Upper lobe of left lung (tissue), 4 donors: ENCODE results near the gene DGAT2L6.

Experiments
- CTCF ChIP-seq, 6 experiments: fragments of 450-650 bp in 4 of 6; fragments of 200-600 bp in 2 of 6; sonication (generic) in 2 of 6; IDR thresholded peaks; one replicate each; pipeline ENCODE4 v1.5.1; 2016 to 2019; ENCODE audit warnings: antibody characterized with exemption in 6 of 6
- POLR2A ChIP-seq, 4 donors: fragments of 450-650 bp; IDR thresholded peaks; one replicate each; pipeline ENCODE4 v1.5.1; 2016 to 2017; ENCODE audit warnings: antibody characterized with exemption in 4 of 4, mild to moderate bottlenecking in 2 of 4
- POLR2AphosphoS5 ChIP-seq, 2 donors: sonication (generic); formaldehyde crosslinking; IDR thresholded peaks; one replicate each; pipeline ENCODE4 v1.5.1; 2017; ENCODE audit warnings: antibody characterized with exemption in 2 of 2

- TF ChIP-seq CTCF (IDR thresholded peaks at IDR 0.05) (no peak), POLR2A (IDR thresholded peaks at IDR 0.05) (no peak), POLR2AphosphoS5 (IDR thresholded peaks at IDR 0.05) (no peak)
Measured at GRCh38 chrX:70169281-70169680, 8.0 kb upstream of the DGAT2L6 start.
